OCI-LY7 (cell line): ENCODE data around the gene HCFC1R1.

Experiments used
- CTCF ChIP-seq: fragments of 200-600 bp; sonication (generic); conservative IDR thresholded peaks from 2 replicates; pipeline ENCODE4 v1.5.1; 2014; ENCODE audit warnings: mild to moderate bottlenecking, antibody characterized with exemption, low read length, moderate library complexity, mixed read lengths
- EZH2phosphoT487 ChIP-seq: fragments of 200-600 bp; sonication (generic); IDR thresholded peaks from 2 replicates; pipeline ENCODE4 v1.6.1; 2018; ENCODE audit warnings: low read depth, borderline replicate concordance, mild to moderate bottlenecking, mixed run types, antibody characterized with exemption, low read length, moderate library complexity, mixed read lengths

DNA sequence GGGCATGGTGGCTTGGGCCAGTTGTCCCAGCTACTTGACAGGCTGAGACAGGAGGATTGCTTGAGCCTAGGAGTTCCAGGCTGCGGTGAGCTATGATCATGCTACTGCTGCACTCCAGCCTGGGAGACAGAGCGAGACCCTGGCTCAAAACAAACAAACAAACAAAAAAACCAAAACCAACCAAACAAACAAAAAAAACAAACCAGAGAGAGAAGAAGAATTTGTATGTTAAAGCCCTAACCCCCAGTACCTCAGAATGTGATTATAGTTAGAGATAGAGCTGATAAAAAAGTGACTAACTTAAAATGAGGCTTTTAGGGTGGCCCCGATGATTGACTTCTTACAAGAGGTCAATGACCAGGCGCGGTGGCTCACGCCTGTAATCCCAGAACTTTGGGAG is 21.0 kb upstream of the HCFC1R1 start:
- no peak for TF ChIP-seq CTCF
- TF ChIP-seq EZH2phosphoT487, result no peak
